ENCODE results near the gene ARAF.

DNA sequence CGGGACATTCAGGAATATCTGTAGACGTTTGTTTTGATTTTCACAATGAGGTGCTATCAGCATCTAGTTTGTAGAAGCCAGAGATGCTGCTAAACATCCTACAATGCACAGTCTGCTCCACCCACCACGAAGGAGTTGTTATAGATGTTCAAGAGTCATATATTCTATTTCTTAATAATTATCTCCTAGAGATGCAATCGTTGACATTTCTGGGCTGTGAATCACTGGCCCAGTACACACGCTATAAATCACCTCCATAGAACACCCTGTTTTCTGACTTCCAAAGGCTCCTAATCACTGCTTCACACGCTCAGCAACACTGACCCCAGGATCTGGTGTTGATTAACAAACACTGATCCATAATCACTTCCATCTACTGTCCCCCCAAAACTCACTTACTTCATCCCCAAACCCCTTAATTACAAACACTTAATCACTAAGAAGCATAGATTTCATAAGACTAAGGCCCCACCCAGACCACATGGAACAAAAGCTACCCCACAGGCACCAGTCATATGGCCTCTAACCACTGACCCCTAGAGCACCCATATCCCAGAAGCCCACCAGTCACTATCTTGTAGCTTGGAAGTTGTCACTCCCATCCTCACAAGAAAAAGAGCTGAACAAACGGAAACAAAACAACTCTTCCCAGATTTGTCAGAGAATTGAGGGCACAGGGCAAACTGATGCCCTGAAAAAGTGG lies 46.3 kb upstream of the ARAF start:
- no peak for TF ChIP-seq POLR2A (IDR thresholded peaks at IDR 0.05)
- TF ChIP-seq, protein P1, sequence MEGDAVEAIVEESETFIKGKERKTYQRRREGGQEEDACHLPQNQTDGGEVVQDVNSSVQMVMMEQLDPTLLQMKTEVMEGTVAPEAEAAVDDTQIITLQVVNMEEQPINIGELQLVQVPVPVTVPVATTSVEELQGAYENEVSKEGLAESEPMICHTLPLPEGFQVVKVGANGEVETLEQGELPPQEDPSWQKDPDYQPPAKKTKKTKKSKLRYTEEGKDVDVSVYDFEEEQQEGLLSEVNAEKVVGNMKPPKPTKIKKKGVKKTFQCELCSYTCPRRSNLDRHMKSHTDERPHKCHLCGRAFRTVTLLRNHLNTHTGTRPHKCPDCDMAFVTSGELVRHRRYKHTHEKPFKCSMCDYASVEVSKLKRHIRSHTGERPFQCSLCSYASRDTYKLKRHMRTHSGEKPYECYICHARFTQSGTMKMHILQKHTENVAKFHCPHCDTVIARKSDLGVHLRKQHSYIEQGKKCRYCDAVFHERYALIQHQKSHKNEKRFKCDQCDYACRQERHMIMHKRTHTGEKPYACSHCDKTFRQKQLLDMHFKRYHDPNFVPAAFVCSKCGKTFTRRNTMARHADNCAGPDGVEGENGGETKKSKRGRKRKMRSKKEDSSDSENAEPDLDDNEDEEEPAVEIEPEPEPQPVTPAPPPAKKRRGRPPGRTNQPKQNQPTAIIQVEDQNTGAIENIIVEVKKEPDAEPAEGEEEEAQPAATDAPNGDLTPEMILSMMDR (IDR thresholded peaks at IDR 0.05), result no peak
